ENCODE results near the gene ACAD9.

ACAD9 gene

DNA sequence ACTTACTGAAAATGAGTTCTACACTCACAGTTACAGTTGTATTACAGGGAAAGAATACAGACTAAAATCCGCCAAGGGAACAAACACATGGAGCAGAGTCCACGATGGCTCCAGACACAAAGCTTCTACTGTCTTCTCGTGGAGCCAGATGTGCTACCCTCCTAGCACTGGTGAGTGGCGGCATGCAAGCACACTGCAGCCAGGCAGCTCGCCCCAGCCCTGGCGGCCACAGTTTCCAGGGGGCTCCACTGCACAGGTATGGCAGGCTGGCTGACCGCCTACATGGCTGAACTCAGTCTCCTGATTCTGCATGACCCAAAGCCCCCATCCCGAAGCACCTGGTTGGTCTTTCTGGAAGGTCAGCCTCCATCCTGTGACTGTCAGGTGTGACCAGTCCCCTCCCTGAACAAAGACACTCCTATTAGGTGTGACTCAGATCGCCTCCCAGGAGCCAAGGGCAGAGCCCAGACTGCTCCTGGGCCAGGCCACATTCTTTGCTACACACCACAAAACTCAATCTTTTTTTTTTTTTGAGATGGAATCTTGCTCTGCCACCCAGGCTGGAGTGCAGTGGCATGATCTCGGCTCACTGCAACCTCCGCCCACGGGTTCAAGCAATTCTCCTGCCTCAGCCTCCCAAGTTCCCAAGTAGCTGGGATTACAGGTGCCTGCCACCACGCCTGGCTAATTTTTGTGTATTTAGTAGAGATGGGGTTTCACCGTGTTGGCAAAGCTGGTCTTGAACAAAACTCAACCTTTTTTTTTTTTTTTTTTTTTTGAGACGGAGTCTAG lies 62.9 kb downstream of the ACAD9 start:
- H3K4me1 Mint-ChIP-seq = no peaks in the 10 kb centered on the region
- no peak overlapping the region for H3K4me3 Mint-ChIP-seq
- no peaks in the 10 kb centered on the region for H3K36me3 Mint-ChIP-seq (ENCODE audit: low read depth)
- H3K27me3 Mint-ChIP-seq (ENCODE audit: low read depth) = peaks cover 8% of the 10 kb centered on the region
- no peaks in the 10 kb centered on the region for H3K9me3 Mint-ChIP-seq
- TF ChIP-seq, protein P1, sequence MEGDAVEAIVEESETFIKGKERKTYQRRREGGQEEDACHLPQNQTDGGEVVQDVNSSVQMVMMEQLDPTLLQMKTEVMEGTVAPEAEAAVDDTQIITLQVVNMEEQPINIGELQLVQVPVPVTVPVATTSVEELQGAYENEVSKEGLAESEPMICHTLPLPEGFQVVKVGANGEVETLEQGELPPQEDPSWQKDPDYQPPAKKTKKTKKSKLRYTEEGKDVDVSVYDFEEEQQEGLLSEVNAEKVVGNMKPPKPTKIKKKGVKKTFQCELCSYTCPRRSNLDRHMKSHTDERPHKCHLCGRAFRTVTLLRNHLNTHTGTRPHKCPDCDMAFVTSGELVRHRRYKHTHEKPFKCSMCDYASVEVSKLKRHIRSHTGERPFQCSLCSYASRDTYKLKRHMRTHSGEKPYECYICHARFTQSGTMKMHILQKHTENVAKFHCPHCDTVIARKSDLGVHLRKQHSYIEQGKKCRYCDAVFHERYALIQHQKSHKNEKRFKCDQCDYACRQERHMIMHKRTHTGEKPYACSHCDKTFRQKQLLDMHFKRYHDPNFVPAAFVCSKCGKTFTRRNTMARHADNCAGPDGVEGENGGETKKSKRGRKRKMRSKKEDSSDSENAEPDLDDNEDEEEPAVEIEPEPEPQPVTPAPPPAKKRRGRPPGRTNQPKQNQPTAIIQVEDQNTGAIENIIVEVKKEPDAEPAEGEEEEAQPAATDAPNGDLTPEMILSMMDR (IDR thresholded peaks at IDR 0.05; ENCODE audit: unreplicated experiment in 3 of 3) = no peak
- H3K27ac Mint-ChIP-seq = no peak overlapping the region

DNA sequence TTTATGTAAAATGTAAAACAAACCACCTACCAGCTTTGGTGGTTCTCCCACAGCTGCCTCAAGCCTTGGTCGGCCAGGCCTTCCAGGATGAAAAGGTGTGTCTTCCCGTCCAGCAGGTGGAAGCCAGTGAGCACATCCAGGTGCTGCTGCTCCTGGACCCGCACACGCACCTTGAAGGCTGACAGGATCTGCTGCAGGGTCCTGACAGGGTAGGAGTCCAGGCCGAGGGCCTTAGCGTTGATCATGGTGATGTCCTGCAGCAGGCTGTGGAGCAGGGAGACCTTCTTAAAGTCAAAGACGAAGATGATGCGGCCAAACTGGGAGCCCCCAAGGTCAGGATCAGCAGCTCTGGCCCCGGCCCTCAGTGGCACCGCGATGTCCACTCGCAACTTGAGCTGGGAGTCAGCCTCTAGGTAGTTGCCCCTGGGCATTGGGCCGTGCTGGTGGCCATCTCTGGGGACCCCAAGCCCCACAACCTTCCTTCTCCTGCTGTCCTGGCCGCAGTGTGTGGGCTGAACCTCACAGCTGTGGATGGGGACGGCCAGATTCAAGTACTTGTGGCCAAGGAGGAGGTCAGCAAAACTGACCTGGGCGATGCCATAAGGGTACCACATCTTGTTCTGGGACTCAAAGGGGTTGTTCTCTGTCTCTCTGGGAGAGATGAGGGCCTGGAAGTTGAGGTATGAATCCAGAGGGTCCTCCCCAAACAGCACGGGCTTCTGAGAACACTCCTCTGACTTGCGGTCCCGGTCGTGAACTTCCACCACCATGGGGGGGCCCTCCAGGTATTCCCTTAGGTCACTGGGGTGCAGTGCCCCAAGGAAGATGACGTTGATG lies 65.8 kb downstream of the ACAD9 start:
- TF ChIP-seq, protein P1 (IDR thresholded peaks at IDR 0.05; ENCODE audit: unreplicated experiment in 3 of 3) = no peak
- no peaks in the 10 kb centered on the region for H3K9me3 Mint-ChIP-seq
- H3K4me3 Mint-ChIP-seq = no peak overlapping the region
- H3K27ac Mint-ChIP-seq = no peak overlapping the region
- no peaks in the 10 kb centered on the region for H3K4me1 Mint-ChIP-seq
- no peaks in the 10 kb centered on the region for H3K36me3 Mint-ChIP-seq (ENCODE audit: low read depth)
- no peaks in the 10 kb centered on the region for H3K27me3 Mint-ChIP-seq (ENCODE audit: low read depth)

DNA sequence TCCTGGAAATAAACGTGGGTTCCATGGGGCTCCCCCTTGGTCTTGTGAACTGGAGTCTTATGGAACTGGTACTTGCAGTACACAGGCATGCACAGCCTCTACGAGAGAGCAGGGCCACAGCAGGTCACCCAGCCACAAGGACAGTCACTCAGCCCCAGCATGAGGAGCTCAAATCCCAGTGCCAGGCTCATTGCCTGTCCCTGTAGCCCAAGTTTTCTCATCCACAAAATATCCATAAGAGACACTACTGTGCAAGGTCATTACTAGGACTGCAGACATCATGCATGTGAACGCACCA lies 66.4 kb downstream of the ACAD9 start:
- no peaks in the 10 kb centered on the region for H3K27me3 Mint-ChIP-seq (ENCODE audit: low read depth)
- no peaks in the 10 kb centered on the region for H3K36me3 Mint-ChIP-seq (ENCODE audit: low read depth)
- no peak overlapping the region for H3K4me3 Mint-ChIP-seq
- H3K4me1 Mint-ChIP-seq = no peaks in the 10 kb centered on the region
- no peak overlapping the region for H3K27ac Mint-ChIP-seq
- TF ChIP-seq, protein P1 (IDR thresholded peaks at IDR 0.05; ENCODE audit: unreplicated experiment in 3 of 3) = no peak
- H3K9me3 Mint-ChIP-seq = no peaks in the 10 kb centered on the region

- H3K4me1 Mint-ChIP-seq = no peaks in the 10 kb centered on the region
- no peaks in the 10 kb centered on the region for H3K36me3 Mint-ChIP-seq (ENCODE audit: low read depth)
- no peak overlapping the region for H3K4me3 Mint-ChIP-seq
- no peak overlapping the region for H3K27ac Mint-ChIP-seq
- H3K9me3 Mint-ChIP-seq = no peaks in the 10 kb centered on the region
- TF ChIP-seq, protein P1 (IDR thresholded peaks at IDR 0.05; ENCODE audit: unreplicated experiment in 3 of 3) = no peak
- H3K27me3 Mint-ChIP-seq (ENCODE audit: low read depth) = no peaks in the 10 kb centered on the region
Measured at GRCh38 chr3:128946411-128946810, 67.0 kb downstream of the ACAD9 start.

GRCh38 chr3:128949158-128949557 lies 69.7 kb downstream of the ACAD9 start:
- Mint-ChIP-seq H3K4me1 (no peaks in the 10 kb centered on the region), H3K4me3 (no peak overlapping the region), H3K36me3 (ENCODE audit: low read depth) (peaks cover 3% of the 10 kb centered on the region), H3K27ac (no peak overlapping the region), H3K9me3 (peaks cover 8% of the 10 kb centered on the region), H3K27me3 (ENCODE audit: low read depth) (no peaks in the 10 kb centered on the region)
- TF ChIP-seq, protein P1 (IDR thresholded peaks at IDR 0.05; ENCODE audit: unreplicated experiment in 3 of 3) = no peak

All from nephron (organoid).